Measurements from ENCODE around the gene COL27A1.

The COL27A1 gene

DNA sequence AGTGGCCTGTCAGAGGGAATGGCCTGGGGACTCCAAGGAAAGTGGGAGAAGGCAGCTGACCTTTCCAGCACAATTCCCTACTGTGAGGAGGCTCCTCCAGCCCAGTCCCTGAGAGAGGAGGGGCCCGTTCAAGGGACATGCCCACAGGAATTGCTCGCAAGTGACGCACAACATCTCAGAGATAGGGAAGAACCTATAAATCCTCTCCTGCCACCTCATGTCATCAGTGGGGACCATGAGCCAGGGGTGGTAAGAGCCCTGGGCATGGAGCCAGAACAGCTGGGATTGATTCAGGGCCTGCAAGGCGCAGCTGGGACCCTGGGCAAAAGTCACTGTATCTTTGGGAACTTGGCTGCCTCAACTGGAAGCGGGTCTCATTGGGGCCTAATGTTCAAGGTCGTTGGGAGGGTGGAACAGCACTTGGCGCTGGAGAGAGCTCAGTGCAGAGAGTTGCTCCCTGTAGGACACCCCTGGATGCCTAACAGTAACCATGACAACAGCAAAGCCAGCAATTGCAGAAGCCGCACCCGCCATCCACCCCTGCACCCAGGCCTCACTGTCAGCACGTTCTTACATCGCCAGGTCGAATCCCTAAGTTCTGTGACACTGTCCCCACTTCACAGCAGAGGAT is 126.3 kb downstream of the COL27A1 start:
- H3K9me3 ChIP-seq = no peaks in the 10 kb centered on the region
- H3K36me3 ChIP-seq = no peaks in the 10 kb centered on the region
- TF ChIP-seq, protein P1, sequence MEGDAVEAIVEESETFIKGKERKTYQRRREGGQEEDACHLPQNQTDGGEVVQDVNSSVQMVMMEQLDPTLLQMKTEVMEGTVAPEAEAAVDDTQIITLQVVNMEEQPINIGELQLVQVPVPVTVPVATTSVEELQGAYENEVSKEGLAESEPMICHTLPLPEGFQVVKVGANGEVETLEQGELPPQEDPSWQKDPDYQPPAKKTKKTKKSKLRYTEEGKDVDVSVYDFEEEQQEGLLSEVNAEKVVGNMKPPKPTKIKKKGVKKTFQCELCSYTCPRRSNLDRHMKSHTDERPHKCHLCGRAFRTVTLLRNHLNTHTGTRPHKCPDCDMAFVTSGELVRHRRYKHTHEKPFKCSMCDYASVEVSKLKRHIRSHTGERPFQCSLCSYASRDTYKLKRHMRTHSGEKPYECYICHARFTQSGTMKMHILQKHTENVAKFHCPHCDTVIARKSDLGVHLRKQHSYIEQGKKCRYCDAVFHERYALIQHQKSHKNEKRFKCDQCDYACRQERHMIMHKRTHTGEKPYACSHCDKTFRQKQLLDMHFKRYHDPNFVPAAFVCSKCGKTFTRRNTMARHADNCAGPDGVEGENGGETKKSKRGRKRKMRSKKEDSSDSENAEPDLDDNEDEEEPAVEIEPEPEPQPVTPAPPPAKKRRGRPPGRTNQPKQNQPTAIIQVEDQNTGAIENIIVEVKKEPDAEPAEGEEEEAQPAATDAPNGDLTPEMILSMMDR (IDR thresholded peaks at IDR 0.05) = no peak
- no peaks in the 10 kb centered on the region for H3K4me1 ChIP-seq (ENCODE audit: control insufficient read depth in 1 of 2, insufficient read depth in 1 of 2, low read depth in 1 of 2, low read length in 1 of 2)
- no peak overlapping the region for H3K4me3 ChIP-seq (ENCODE audit: low read depth in 1 of 2, low read length in 1 of 2)
- no peak overlapping the region for H3K27ac ChIP-seq
- peaks cover 17% of the 10 kb centered on the region for H3K27me3 ChIP-seq

DNA sequence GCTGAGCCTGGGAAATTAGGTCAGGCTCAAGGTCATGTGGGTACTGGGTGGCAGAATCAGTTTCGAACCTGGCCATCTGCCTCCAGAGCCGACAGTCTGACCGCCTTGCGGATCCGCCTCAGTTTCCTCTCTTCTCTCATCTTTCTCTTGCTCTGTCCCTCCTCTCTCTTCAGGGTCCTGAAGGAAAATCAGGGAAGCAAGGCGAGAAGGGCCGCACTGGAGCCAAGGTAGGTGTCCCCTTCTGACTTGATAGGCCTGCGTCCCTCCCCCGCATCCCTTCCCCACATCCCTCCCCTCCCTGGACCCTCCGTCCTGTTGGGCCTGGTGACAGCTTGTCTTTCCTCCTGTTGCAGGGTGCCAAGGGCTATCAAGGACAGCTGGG is 126.8 kb downstream of the COL27A1 start:
- TF ChIP-seq, protein P1 (IDR thresholded peaks at IDR 0.05) = no peak

DNA sequence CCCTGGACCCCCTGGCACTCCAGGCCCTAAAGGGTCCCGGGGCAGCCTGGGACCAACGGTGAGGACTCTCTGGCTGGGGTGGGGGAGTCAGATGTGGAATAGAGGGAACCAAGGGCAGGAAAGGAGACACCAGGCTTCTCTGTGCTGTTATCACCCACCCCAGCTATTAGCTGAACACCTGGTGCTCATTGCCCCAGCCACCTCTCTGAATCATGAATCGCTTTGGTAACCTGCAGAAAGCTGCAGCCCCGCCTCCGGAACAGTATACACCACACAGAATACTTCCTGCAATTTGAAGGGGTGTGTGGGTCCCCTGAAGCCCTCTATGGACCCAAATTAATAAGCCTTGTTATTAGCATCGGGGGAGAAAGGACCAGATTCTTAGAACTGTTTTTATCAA is 127.2 kb downstream of the COL27A1 start:
- Histone ChIP-seq H3K27me3 (peaks cover 17% of the 10 kb centered on the region), H3K27ac (no peak overlapping the region)
- TF ChIP-seq, protein P1 (IDR thresholded peaks at IDR 0.05) = no peak

More for the DNA sequence above, 126.8 kb downstream of the COL27A1 start:
- Histone ChIP-seq H3K9me3 (no peaks in the 10 kb centered on the region), H3K27me3 (peaks cover 17% of the 10 kb centered on the region), H3K4me1 (ENCODE audit: control insufficient read depth in 1 of 2, insufficient read depth in 1 of 2, low read depth in 1 of 2, low read length in 1 of 2) (no peaks in the 10 kb centered on the region), H3K36me3 (no peaks in the 10 kb centered on the region), H3K27ac (no peak overlapping the region), H3K4me3 (ENCODE audit: low read depth in 1 of 2, low read length in 1 of 2) (no peak overlapping the region)

DNA sequence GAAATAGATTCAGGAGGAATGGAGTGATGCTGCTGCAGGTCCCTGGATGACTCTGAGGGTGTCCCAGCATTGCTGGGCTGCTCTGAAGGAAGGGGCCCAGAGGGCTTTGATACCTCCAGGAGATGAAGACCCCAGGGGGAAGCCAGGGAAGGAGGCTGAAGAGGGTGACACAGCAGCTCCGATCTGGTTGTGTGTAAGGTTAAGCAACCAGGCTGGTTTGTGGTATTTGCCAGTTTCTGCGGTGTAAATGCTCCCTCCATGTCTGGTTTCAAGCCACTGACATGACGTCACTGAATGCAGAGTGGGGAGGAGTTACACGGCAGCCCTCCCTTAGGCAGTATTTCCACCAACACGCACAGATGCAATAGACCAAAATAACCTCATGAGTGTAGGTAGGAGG is 127.6 kb downstream of the COL27A1 start:
- H3K4me1 ChIP-seq (ENCODE audit: control insufficient read depth in 1 of 2, insufficient read depth in 1 of 2, low read depth in 1 of 2, low read length in 1 of 2) = no peaks in the 10 kb centered on the region
- no peak overlapping the region for H3K27ac ChIP-seq
- peaks cover 17% of the 10 kb centered on the region for H3K27me3 ChIP-seq
- no peak overlapping the region for H3K4me3 ChIP-seq (ENCODE audit: low read depth in 1 of 2, low read length in 1 of 2)
- TF ChIP-seq, protein P1 (IDR thresholded peaks at IDR 0.05) = no peak
- no peaks in the 10 kb centered on the region for H3K9me3 ChIP-seq
- H3K36me3 ChIP-seq = no peaks in the 10 kb centered on the region

More for the DNA sequence above, 127.2 kb downstream of the COL27A1 start:
- Histone ChIP-seq H3K4me3 (ENCODE audit: low read depth in 1 of 2, low read length in 1 of 2) (no peak overlapping the region), H3K9me3 (no peaks in the 10 kb centered on the region), H3K36me3 (no peaks in the 10 kb centered on the region), H3K4me1 (ENCODE audit: control insufficient read depth in 1 of 2, insufficient read depth in 1 of 2, low read depth in 1 of 2, low read length in 1 of 2) (no peaks in the 10 kb centered on the region)

DNA sequence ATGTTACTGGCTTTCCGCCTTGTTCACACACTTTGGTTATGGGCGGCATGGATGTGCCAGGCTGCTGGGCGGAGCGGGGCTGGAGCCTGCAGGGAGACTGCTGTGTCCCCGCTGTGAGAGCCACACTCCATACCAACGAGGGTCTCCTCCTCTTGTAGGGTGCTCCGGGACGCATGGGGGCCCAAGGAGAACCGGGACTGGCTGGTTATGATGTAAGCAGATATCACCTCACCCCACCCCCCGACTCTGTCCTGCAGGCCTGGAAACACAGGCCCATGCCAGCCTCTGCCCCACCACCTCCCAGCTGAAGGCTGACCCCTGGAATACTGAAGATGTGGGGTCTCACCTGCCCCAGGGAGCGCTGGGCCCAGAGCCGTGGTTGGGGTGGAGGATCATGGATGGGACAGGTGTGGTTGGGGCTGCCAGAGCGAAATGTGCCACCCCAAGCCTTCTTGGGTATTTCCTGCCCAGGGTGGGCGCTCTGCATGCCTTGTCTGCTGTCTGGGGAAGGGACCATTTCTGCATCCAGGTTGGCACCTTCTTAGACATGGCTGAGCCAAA is 128.3 kb downstream of the COL27A1 start:
- Histone ChIP-seq H3K27ac (no peak overlapping the region), H3K27me3 (peaks cover 17% of the 10 kb centered on the region), H3K36me3 (no peaks in the 10 kb centered on the region), H3K9me3 (no peaks in the 10 kb centered on the region), H3K4me3 (ENCODE audit: low read depth in 1 of 2, low read length in 1 of 2) (no peak overlapping the region), H3K4me1 (ENCODE audit: control insufficient read depth in 1 of 2, insufficient read depth in 1 of 2, low read depth in 1 of 2, low read length in 1 of 2) (no peaks in the 10 kb centered on the region)
- TF ChIP-seq, protein P1 (IDR thresholded peaks at IDR 0.05) = no peak

Measured in neutrophil (primary cell).